CD8-positive, alpha-beta memory T cell (primary cell): ENCODE data around the gene DNAH14. TPM values are rescaled to one million over a fixed set of nuclear protein-coding genes. Genes with fewer than 3 reads are reported as not detected.
A peak's percentile ranks its signal among the peaks of the same experiment; 100 is the strongest.

Experiments
- CTCF ChIA-PET: fragments of 350-600 bp; sonication (Branson Sonifier 250); formaldehyde crosslinking; loops from one replicate; lab custom pipeline; 2021; ENCODE audit warnings: antibody characterized with exemption; lab: Charles Lee
- POLR2A ChIA-PET: fragments of 350-600 bp; sonication (Branson Sonifier 250); formaldehyde crosslinking; loops from one replicate; lab custom pipeline; 2021; ENCODE audit warnings: antibody characterized with exemption; lab: Charles Lee
- DNase-seq, 5 donors: peaks; one replicate each; pipeline versions ENCODE4 v3.0.0 to v3.0.0-alpha.2; 2020 to 2022; ENCODE audit warnings: mixed read lengths in 1 of 5
- H3K27ac ChIP-seq: one replicate; pipeline ENCODE4 v1.7.0; 2013; ENCODE audit warnings: low read depth, mild to moderate bottlenecking, low read length, moderate library complexity
- H3K27me3 ChIP-seq: 2 replicates; pipeline ENCODE4 v1.7.0; 2013; ENCODE audit warnings: low read length, mild to moderate bottlenecking; ENCODE audit not compliant: insufficient read depth, poor library complexity, severe bottlenecking
- H3K36me3 ChIP-seq: 2 replicates; pipeline ENCODE4 v1.7.0; 2013; ENCODE audit warnings: mild to moderate bottlenecking, low read length, moderate library complexity; ENCODE audit not compliant: insufficient read depth
- H3K4me1 ChIP-seq: 2 replicates; pipeline ENCODE4 v1.7.0; 2013; ENCODE audit warnings: mild to moderate bottlenecking, low read length, moderate library complexity; ENCODE audit not compliant: insufficient read depth
- H3K4me3 ChIP-seq: 2 replicates; pipeline ENCODE4 v1.7.0; 2013; ENCODE audit warnings: mild to moderate bottlenecking, low read length
- H3K9me3 ChIP-seq: 2 replicates; pipeline ENCODE4 v1.7.0; 2013; ENCODE audit warnings: mild to moderate bottlenecking, low read length
- H3K27ac Mint-ChIP-seq, 8 donors: one replicate each; pipeline ENCODE4 v1.8.0; 2020 to 2021; ENCODE audit warnings: mixed read lengths in 8 of 8, mild to moderate bottlenecking in 6 of 8, inconsistent platforms in 3 of 8, moderate library complexity in 3 of 8
- H3K27me3 Mint-ChIP-seq, 2 donors: one replicate each; pipeline ENCODE4 v1.8.0; 2020 to 2021; ENCODE audit warnings: mixed read lengths in 2 of 2, mild to moderate bottlenecking in 1 of 2, moderate library complexity in 1 of 2
- H3K36me3 Mint-ChIP-seq, 3 donors: one replicate each; pipeline ENCODE4 v1.8.0; 2020 to 2021; ENCODE audit warnings: mixed read lengths in 3 of 3, inconsistent platforms in 1 of 3, mild to moderate bottlenecking in 1 of 3
- H3K4me1 Mint-ChIP-seq, 3 donors: one replicate each; pipeline ENCODE4 v1.8.0; 2020 to 2021; ENCODE audit warnings: mixed read lengths in 3 of 3, inconsistent platforms in 1 of 3, mild to moderate bottlenecking in 1 of 3
- H3K4me3 Mint-ChIP-seq, 7 donors: one replicate each; pipeline ENCODE4 v1.8.0; 2020 to 2021; ENCODE audit warnings: mixed read lengths in 7 of 7, mild to moderate bottlenecking in 6 of 7, moderate library complexity in 4 of 7, inconsistent platforms in 2 of 7
- H3K9me3 Mint-ChIP-seq, 5 donors: one replicate each; pipeline ENCODE4 v1.8.0; 2020 to 2022; ENCODE audit warnings: mixed read lengths in 5 of 5, mild to moderate bottlenecking in 3 of 5, moderate library complexity in 2 of 5, inconsistent platforms in 1 of 5
- polyA plus RNA-seq: library from polyadenylated mRNA; unstranded; fragments of 300-500 nt; fragmentation: Illumina TruSeq; gene quantifications from one replicate; pipeline ENCODE4 v1.2.3, GENCODE V29; 2021
- total RNA-seq, 2 experiments: library from RNA; stranded (reverse); gene quantifications; one replicate each; pipeline ENCODE4 v1.2.3, GENCODE V29; 2021

Gene DNAH14
- total and polyA plus RNA-seq, 3 experiments from 2014 or later: 0.26 TPM; not detected in 2

- ChIA-PET POLR2A (no interaction called here), CTCF (interaction anchor here (1.3 to 2.7 kb wide), 2 partner anchors 10 to 37 kb away, joined by 6 to 9 read pairs; partner anchors contain the start of gene LBR)
- Mint-ChIP-seq H3K9me3 (no peaks in the 10 kb centered on the region), H3K36me3 (no peaks in the 10 kb centered on the region), H3K4me1 (peaks cover 16 to 23% (median 22%) of the 10 kb centered on the region in 3 donors), H3K27ac (peak overlapping the region in 1 of 8 donors; percentile 31), H3K27me3 (no peaks in the 10 kb centered on the region), H3K4me3 (no peak overlapping the region)
- DNase-seq: no peak
- H3K27me3 ChIP-seq: no peaks in the 10 kb centered on the region
- no peak overlapping the region for H3K4me3 ChIP-seq
- no peak overlapping the region for H3K27ac ChIP-seq
- no peaks in the 10 kb centered on the region for H3K36me3 ChIP-seq
- H3K4me1 ChIP-seq: peaks cover 18% of the 10 kb centered on the region
- no peaks in the 10 kb centered on the region for H3K9me3 ChIP-seq
Observed at GRCh38 chr1:225437710-225438437, 508.4 kb downstream of the DNAH14 start.

DNA sequence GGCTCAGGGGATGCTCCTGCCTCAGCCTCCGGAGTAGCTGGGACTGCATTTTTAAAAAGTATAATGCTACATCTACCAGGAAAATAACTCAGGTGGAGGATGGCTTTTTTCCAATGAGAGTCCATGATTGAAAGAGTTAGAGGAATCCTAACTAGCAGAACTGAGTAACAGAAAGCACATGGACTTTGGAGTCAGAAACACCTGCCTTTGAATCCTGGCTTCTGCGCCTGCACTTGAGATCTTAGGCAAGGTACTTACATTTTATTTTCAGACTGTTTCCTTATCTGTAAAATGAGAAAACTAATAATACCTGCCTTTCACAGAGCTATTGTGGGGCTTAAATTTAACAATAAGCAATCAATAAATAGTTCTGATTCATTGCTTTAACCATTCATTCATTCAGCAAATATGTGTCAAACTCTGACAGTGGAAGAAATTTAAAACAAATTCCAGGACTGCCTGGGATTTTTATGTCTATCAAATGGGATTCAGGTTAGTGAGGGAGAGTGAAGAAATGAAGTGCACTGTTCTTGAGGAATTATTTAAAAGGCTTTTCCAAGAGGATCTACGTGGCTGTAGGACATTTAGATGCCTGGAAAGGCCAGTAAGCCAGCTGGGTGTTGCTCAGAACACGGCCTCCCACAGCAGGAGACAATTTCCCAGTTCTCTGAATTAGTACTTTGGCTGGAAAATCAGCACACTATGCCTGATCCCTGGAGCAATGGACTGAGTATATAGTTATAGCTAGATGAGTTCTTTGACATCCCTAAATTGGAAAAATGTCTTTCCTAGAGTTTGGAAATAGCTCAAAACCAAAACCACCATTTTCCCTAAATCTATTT, 511.1 kb downstream of the DNAH14 start:
- H3K27ac ChIP-seq: no peak overlapping the region

GRCh38 chr1:225441314-225442122, 512.0 kb downstream of the DNAH14 start:
- H3K4me3 Mint-ChIP-seq: peak overlapping the region in 5 of 7 donors; percentile 33 to 66 (median 51)
- no peak overlapping the region for H3K4me3 ChIP-seq

More for the DNA sequence above, 511.1 kb downstream of the DNAH14 start:
- Histone ChIP-seq H3K4me3 (no peak overlapping the region), H3K4me1 (peaks cover 43% of the 10 kb centered on the region), H3K27me3 (no peaks in the 10 kb centered on the region), H3K9me3 (no peaks in the 10 kb centered on the region), H3K36me3 (no peaks in the 10 kb centered on the region)
- H3K27me3 Mint-ChIP-seq: no peaks in the 10 kb centered on the region
- H3K4me3 Mint-ChIP-seq: no peak overlapping the region
- no peak for DNase-seq
- CTCF ChIA-PET: interaction anchor here (1.0 to 2.7 kb wide), 6 partner anchors 9 to 34 kb away, joined by 3 to 13 read pairs (median 6); partner anchors contain the start of gene LBR
- POLR2A ChIA-PET: interaction anchor here (0.9 to 1.3 kb wide), 2 partner anchors 26 to 27 kb away, joined by 3 to 4 read pairs; no protein-coding TSS in a partner anchor
- H3K27ac Mint-ChIP-seq: no peak overlapping the region
- no peaks in the 10 kb centered on the region for H3K9me3 Mint-ChIP-seq
- no peaks in the 10 kb centered on the region for H3K36me3 Mint-ChIP-seq
- H3K4me1 Mint-ChIP-seq: peaks cover 38 to 48% (median 47%) of the 10 kb centered on the region in 3 donors

DNA sequence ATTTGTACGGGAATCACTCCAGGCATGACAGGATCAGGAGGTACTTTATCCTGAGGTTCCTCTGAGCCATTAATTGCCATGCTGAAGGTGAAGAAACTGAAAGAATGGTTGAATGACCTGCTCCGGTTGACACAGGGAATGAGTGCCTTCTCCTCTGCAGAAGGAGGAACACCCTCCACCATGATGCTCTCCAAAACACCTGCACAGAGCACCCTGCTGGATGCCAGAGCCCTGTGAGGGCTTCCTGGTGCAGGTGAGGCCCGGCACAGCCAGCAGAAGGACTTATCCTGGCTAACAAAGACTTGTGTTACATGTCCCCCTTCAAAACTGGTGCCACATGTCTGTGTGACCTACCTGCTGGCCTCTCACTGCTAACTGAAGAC, 512.6 kb downstream of the DNAH14 start:
- Histone ChIP-seq H3K9me3 (no peaks in the 10 kb centered on the region), H3K27me3 (no peaks in the 10 kb centered on the region), H3K4me1 (peaks cover 58% of the 10 kb centered on the region), H3K27ac (no peak overlapping the region), H3K4me3 (no peak overlapping the region), H3K36me3 (no peaks in the 10 kb centered on the region)
- H3K27me3 Mint-ChIP-seq: no peaks in the 10 kb centered on the region
- ChIA-PET CTCF (interaction anchor here (0.8 to 2.6 kb wide), 6 partner anchors 11 to 122 kb away, joined by 3 to 13 read pairs (median 4); partner anchors contain the start of gene LBR), POLR2A (interaction anchor here (1.3 kb wide), 1 partner anchor 25 kb away, joined by 3 read pairs; no protein-coding TSS in a partner anchor)
- no peak for DNase-seq
- no peaks in the 10 kb centered on the region for H3K9me3 Mint-ChIP-seq
- H3K36me3 Mint-ChIP-seq: no peaks in the 10 kb centered on the region
- H3K4me1 Mint-ChIP-seq: peaks cover 46 to 56% (median 55%) of the 10 kb centered on the region in 3 donors
- H3K4me3 Mint-ChIP-seq: peak overlapping the region in 4 of 7 donors; percentile 33 to 52 (median 50)
- peak overlapping the region; percentile 55 to 94 (median 75) for H3K27ac Mint-ChIP-seq

More at GRCh38 chr1:225441314-225442122, 512.0 kb downstream of the DNAH14 start:
- H3K4me1 ChIP-seq: peaks cover 52% of the 10 kb centered on the region
- H3K4me1 Mint-ChIP-seq: peaks cover 46 to 56% (median 55%) of the 10 kb centered on the region in 3 donors
- no peaks in the 10 kb centered on the region for H3K36me3 ChIP-seq
- no peak for DNase-seq
- no peaks in the 10 kb centered on the region for H3K36me3 Mint-ChIP-seq
- no peaks in the 10 kb centered on the region for H3K9me3 ChIP-seq
- H3K27ac ChIP-seq: no peak overlapping the region
- ChIA-PET CTCF (interaction anchor here (0.8 to 2.6 kb wide), 6 partner anchors 10 to 122 kb away, joined by 3 to 13 read pairs (median 4); partner anchors contain the start of gene LBR), POLR2A (interaction anchor here (0.8 to 1.3 kb wide), 2 partner anchors 13 to 26 kb away, joined by 3 to 4 read pairs; no protein-coding TSS in a partner anchor)
- H3K27me3 Mint-ChIP-seq: no peaks in the 10 kb centered on the region
- H3K9me3 Mint-ChIP-seq: no peaks in the 10 kb centered on the region
- H3K27me3 ChIP-seq: no peaks in the 10 kb centered on the region
- H3K27ac Mint-ChIP-seq: peak overlapping the region; percentile 55 to 96 (median 75)

DNA sequence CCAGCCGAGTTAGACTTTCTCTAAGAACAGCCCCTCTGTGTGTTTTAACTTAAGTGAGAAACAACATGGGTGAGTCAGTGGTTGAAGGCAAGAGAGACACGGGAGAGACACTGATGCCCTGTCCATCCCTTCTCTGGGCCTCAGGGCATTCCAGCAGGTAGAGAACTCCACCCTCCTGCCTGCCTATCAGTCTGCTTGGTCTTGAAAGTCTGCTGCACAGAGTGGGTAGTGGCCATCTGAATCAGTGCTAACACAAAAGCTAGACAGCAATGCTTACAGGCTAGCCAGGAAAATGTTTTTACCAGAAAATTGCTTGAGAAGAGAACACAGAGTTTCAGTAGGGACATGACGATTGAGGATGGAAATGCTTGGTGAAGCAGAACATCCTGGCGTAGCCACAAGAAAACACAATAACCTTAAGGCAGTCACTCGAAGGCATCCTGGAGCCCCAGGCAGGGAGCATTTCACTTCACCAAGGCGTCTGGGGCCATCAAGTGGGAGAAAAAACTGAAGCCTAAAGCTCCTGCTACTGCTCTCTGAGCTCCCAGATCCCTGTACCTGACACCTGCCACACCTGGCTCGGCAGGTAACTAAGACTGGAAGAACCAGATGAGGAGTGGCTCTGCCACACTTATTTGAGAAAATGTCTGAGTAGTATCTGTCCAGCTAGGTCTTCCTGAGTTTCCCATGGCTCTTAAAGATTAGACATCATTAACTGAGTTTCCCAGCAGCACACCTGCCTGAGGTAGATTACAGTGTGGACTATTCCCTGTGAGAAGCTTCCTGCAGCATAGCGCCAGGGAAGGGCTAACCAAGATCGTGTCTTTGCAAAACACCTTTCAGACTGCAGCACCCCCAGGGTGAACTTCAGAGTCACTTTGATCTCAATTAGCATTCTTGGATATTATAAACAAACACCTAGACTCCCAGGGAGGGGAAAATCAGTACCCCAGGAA, 516.4 kb downstream of the DNAH14 start:
- H3K27ac Mint-ChIP-seq: peak overlapping the region; percentile 68 to 98 (median 94)
- ChIA-PET POLR2A (interaction anchor here (1.3 to 3.5 kb wide), 5 partner anchors 15 to 617 kb away, joined by 7 to 98 read pairs (median 10); partner anchors contain the start of genes H3-3A, LBR and SDE2), CTCF (interaction anchor here (0.9 to 3.7 kb wide), 8 partner anchors 15 to 451 kb away, joined by 3 to 35 read pairs (median 8); partner anchors contain the start of gene LBR)
- H3K4me3 Mint-ChIP-seq: peak overlapping the region in 6 of 7 donors; percentile 71 to 86 (median 77)
- Histone ChIP-seq H3K27ac (peak overlapping the region; percentile 29), H3K9me3 (no peaks in the 10 kb centered on the region), H3K4me3 (peak overlapping the region; percentile 29), H3K27me3 (no peaks in the 10 kb centered on the region), H3K36me3 (no peaks in the 10 kb centered on the region), H3K4me1 (peaks cover 59% of the 10 kb centered on the region)
- H3K27me3 Mint-ChIP-seq: no peaks in the 10 kb centered on the region
- no peaks in the 10 kb centered on the region for H3K36me3 Mint-ChIP-seq
- H3K9me3 Mint-ChIP-seq: no peaks in the 10 kb centered on the region
- H3K4me1 Mint-ChIP-seq: peaks cover 53 to 62% (median 62%) of the 10 kb centered on the region in 3 donors
- DNase-seq: peak in 1 of 5 donors; percentile 47

- Mint-ChIP-seq H3K27ac (peak overlapping the region in 6 of 8 donors; percentile 68 to 97 (median 92)), H3K27me3 (no peaks in the 10 kb centered on the region)
Observed at GRCh38 chr1:225446595-225446960, 517.1 kb downstream of the DNAH14 start.

More at GRCh38 chr1:225446595-225446960, 517.1 kb downstream of the DNAH14 start:
- Histone ChIP-seq H3K27me3 (no peaks in the 10 kb centered on the region), H3K36me3 (no peaks in the 10 kb centered on the region), H3K27ac (no peak overlapping the region), H3K4me1 (peaks cover 53% of the 10 kb centered on the region), H3K4me3 (no peak overlapping the region), H3K9me3 (no peaks in the 10 kb centered on the region)
- ChIA-PET CTCF (interaction anchor here (1.3 to 3.7 kb wide), 2 partner anchors 19 to 21 kb away, joined by 4 to 35 read pairs; partner anchors contain the start of gene LBR), POLR2A (interaction anchor here (2.6 to 3.5 kb wide), 2 partner anchors 20 to 21 kb away, joined by 48 to 98 read pairs; partner anchors contain the start of gene LBR)
- Mint-ChIP-seq H3K36me3 (no peaks in the 10 kb centered on the region), H3K4me1 (peaks cover 54 to 61% (median 58%) of the 10 kb centered on the region in 3 donors), H3K4me3 (peak overlapping the region in 1 of 7 donors; percentile 27), H3K9me3 (no peaks in the 10 kb centered on the region)
- no peak for DNase-seq
